Mucosa of descending colon (tissue), 3 donors: Measurements from ENCODE around the gene GREB1. TPM values are rescaled to one million over a fixed set of nuclear protein-coding genes. Genes with fewer than 3 reads are reported as not detected.

Source experiments
- ATAC-seq: fragments of 200-7000 bp; cut with Tn5 transposase; one replicate; pipeline ENCODE4 v1.9.1; 2020; ENCODE audit warnings: mild to moderate bottlenecking, moderate library complexity
- DNase-seq, 3 donors: peaks; one replicate each; pipeline ENCODE4 v3.0.0-alpha.2; 2020
- H3K36me3 ChIP-seq: fragments of 200-600 bp; one replicate; pipeline ENCODE4 v1.8.0; 2021; ENCODE audit warnings: low read depth, mild to moderate bottlenecking
- H3K4me1 ChIP-seq: fragments of 200-600 bp; one replicate; pipeline ENCODE4 v1.8.0; 2021; ENCODE audit warnings: low read depth, mild to moderate bottlenecking
- H3K4me3 ChIP-seq: fragments of 200-600 bp; one replicate; pipeline ENCODE4 v1.8.0; 2021; ENCODE audit warnings: mild to moderate bottlenecking
- H3K9me3 ChIP-seq: fragments of 200-600 bp; one replicate; pipeline ENCODE4 v1.8.0; 2021; ENCODE audit warnings: mild to moderate bottlenecking
- intact Hi-C, 2 donors: fragments of 100-400 bp; cut with DNase I in 1 of 2; cut with micrococcal nuclease in 1 of 2; formaldehyde crosslinking; loops; one replicate each; pipeline versions ENCODE4 v1.11.0 to v1.11.1; 2022; cut with DNase I, micrococcal nuclease
- total RNA-seq, 3 donors: library from RNA; stranded (reverse); fragmentation: NEBNext Ultra II Directional in 2 of 3; extraction: Animal tissue kit (Norgen Biotek cat#: 25700) in 2 of 3; gene quantifications; one replicate each; pipeline versions ENCODE4 v1.2.1 to v1.2.4, GENCODE V29; 2021 to 2023
- TF ChIP-seq, protein P1 (sequence below): fragments of 200-600 bp; IDR thresholded peaks from one replicate; pipeline ENCODE4 v1.8.0; 2022; ENCODE audit warnings: antibody characterized with exemption, mild to moderate bottlenecking
- donor health status: DM: no; HTN: no; CAD: no; lungs with moderate emphysema.
- donor health status: DM: no; HTN: no; CAD: no.
- donor health status: DM: no; HTN: yes; CAD: no.

The GREB1 gene
- total RNA-seq, 3 donors from 2014 or later = 1.4 to 2.5 (median 1.6) TPM

DNA sequence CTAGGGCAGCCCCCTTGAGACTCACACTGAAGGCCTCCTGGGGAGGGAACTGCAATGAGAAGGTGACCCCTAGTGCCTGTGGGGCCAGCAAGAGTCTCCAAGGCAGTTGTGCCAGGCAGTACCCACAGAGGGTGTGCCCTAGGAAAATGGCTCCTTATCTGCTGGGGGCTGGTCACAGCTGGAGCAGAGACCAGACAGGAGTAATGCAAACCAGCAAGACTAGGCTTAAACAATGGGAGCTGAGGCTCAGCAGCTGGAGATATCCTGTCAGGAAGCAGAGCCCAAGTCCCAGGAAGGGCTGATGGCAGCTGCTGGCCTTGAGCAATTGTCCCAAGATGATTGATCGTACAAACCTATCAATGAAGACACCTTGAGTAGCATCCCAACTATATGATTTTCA, 41.1 kb upstream of the GREB1 start:
- intact Hi-C loops = no loop called here
- H3K36me3 ChIP-seq = no peaks in the 10 kb centered on the region
- no peak for ATAC-seq

DNA sequence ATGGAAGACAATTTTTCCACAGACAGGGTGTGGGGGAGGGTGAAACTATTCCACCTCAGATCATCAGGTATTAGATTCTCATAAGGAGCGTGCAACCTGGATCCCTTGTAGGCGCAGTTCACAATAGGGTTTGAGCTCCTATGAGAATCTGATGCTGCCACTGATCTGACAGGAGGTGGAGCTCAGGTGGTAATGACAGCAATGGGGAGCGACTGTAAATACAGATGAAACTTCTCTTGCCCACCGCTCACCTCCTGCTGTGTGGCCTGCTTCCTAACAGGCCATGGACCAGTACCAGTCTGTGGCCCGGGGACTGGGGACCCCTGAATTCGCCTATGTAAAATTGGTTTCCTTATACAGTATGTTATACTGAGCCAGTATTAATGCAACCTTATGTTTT, 40.6 kb upstream of the GREB1 start:
- TF ChIP-seq, protein P1, sequence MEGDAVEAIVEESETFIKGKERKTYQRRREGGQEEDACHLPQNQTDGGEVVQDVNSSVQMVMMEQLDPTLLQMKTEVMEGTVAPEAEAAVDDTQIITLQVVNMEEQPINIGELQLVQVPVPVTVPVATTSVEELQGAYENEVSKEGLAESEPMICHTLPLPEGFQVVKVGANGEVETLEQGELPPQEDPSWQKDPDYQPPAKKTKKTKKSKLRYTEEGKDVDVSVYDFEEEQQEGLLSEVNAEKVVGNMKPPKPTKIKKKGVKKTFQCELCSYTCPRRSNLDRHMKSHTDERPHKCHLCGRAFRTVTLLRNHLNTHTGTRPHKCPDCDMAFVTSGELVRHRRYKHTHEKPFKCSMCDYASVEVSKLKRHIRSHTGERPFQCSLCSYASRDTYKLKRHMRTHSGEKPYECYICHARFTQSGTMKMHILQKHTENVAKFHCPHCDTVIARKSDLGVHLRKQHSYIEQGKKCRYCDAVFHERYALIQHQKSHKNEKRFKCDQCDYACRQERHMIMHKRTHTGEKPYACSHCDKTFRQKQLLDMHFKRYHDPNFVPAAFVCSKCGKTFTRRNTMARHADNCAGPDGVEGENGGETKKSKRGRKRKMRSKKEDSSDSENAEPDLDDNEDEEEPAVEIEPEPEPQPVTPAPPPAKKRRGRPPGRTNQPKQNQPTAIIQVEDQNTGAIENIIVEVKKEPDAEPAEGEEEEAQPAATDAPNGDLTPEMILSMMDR = no peak
- Histone ChIP-seq H3K36me3 (no peaks in the 10 kb centered on the region), H3K4me1 (no peaks in the 10 kb centered on the region), H3K9me3 (no peaks in the 10 kb centered on the region), H3K4me3 (no peak overlapping the region)
- intact Hi-C loops = no loop called here
- ATAC-seq = no peak
- no peak for DNase-seq

More for the DNA sequence above, 41.1 kb upstream of the GREB1 start:
- Histone ChIP-seq H3K4me3 (no peak overlapping the region), H3K4me1 (no peaks in the 10 kb centered on the region), H3K9me3 (no peaks in the 10 kb centered on the region)
- no peak for DNase-seq
- TF ChIP-seq, protein P1 = no peak

DNA sequence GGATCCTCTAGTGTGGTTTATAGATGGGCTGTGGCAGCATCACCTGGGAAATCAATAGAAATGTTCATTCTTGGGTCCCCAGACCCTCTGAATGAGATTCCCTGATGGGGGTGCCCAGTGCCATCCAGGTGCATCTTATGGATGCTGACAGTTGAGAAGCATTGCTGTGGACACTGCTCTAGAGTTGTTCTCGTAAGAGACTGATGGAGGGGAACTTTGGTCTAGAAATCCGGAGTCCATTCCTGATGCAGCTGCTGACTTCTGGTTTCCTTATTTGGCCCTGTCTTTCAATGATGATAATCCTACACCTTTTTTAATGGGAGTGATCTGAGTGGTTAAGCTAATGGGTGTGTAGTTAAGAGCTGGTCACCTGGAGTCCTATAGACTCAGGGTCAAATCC, 39.5 kb upstream of the GREB1 start:
- Histone ChIP-seq H3K36me3 (no peaks in the 10 kb centered on the region), H3K4me1 (no peaks in the 10 kb centered on the region), H3K9me3 (no peaks in the 10 kb centered on the region), H3K4me3 (no peak overlapping the region)
- intact Hi-C loops = no loop called here
- DNase-seq (no peak), ATAC-seq (no peak)
- TF ChIP-seq, protein P1 = no peak

DNA sequence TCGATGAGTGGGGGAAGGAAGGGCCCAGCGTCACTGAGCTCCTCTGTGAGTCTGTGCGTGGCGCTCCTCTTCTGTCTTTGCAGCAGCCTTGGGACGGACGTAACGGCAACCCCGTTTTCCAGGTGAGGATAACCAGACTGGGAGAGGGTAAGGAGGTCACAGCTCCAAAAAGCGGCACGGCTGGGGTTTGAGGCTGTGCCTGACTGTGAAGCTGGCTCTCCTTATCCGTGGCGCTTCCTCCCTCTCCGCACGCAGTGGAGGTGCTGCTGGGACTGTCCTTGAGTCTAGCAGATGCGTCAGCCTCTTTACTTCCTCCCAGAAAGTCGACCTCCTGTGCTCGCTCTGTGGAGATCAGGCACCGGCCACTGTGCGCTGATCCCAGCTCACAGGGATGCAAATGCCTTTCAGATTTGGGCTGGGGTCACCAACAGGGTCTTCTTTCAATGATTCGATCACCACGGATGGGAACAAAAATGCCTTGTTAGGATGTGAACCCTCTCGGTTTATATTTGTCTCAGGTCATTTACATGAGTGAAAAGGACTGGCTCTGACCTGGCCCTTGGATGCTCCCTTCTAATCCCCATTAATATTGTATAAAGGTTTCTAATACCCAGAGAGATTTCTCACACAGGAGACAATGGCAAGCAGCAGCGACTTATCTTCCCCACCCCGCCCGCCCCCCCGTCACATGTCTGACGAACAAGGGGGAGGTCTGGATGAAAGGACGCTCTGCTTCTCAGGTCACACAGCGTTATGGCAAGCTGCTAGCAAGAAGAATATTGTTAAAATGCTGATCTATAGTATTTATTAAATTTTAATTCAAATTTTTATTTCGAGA, 37.8 kb upstream of the GREB1 start:
- Histone ChIP-seq H3K9me3 (no peaks in the 10 kb centered on the region), H3K36me3 (no peaks in the 10 kb centered on the region), H3K4me3 (no peak overlapping the region), H3K4me1 (no peaks in the 10 kb centered on the region)
- TF ChIP-seq, protein P1 = no peak
- DNase-seq (no peak), ATAC-seq (no peak)
- intact Hi-C loops = no loop called here

DNA sequence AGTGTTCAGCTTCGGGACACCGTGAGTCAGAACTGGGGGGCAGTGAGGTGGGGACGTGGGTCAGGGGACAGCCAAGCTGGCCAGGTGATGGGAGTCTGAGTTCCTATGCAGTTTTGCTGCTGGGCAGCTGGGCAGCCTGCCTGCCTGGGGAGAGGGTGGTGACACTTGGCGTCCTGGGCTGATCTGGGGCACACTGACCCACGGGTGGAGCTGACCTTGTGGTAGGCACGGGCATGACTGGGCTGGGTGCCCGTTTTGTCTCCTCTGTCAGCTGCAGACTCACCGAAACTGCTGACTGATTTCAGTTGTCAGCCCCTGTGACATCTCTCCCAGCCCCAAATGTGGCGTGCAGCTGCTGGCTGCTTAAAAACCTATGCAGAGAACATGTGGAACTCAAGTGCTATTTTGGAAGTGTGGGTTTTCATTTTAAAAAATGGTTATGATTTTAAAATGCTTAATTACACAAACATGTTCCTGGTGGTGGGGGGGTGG, 35.3 kb upstream of the GREB1 start:
- no peak overlapping the region for H3K4me3 ChIP-seq
- intact Hi-C loops = no loop called here
- H3K36me3 ChIP-seq = no peaks in the 10 kb centered on the region
- DNase-seq = peak; percentile 40 to 65 (median 42)
- TF ChIP-seq, protein P1 = no peak
- H3K9me3 ChIP-seq = no peaks in the 10 kb centered on the region
- H3K4me1 ChIP-seq = no peaks in the 10 kb centered on the region
- ATAC-seq = peak; percentile 59
